ENCODE data around the gene LGALS9C.
"Not testable (repeated sequence)": the region's sequence is repeated elsewhere in the genome, so short reads cannot be mapped to it uniquely, and the experiment has no call there.

The LGALS9C gene

GRCh38 chr17:18466250-18466983, 10.2 kb upstream of the LGALS9C start:
- H3K27ac ChIP-seq; H3K4me1 ChIP-seq (ENCODE audit: control insufficient read depth in 1 of 2, insufficient read depth in 1 of 2, low read depth in 1 of 2, low read length in 1 of 2); H3K4me3 ChIP-seq (ENCODE audit: low read depth in 1 of 2, low read length in 1 of 2); H3K36me3 ChIP-seq; H3K27me3 ChIP-seq; H3K9me3 ChIP-seq: not testable (repeated sequence)

- H3K27me3 ChIP-seq; H3K27ac ChIP-seq; H3K4me1 ChIP-seq (ENCODE audit: control insufficient read depth in 1 of 2, insufficient read depth in 1 of 2, low read depth in 1 of 2, low read length in 1 of 2); H3K4me3 ChIP-seq (ENCODE audit: low read depth in 1 of 2, low read length in 1 of 2); H3K36me3 ChIP-seq; H3K9me3 ChIP-seq: not testable (repeated sequence)
Observed at GRCh38 chr17:18467001-18467400, 9.6 kb upstream of the LGALS9C start.

- not testable (repeated sequence) for H3K27ac ChIP-seq; H3K36me3 ChIP-seq; H3K4me3 ChIP-seq (ENCODE audit: low read depth in 1 of 2, low read length in 1 of 2); H3K9me3 ChIP-seq; H3K27me3 ChIP-seq; H3K4me1 ChIP-seq (ENCODE audit: control insufficient read depth in 1 of 2, insufficient read depth in 1 of 2, low read depth in 1 of 2, low read length in 1 of 2)
Observed at GRCh38 chr17:18468472-18469171, 8.0 kb upstream of the LGALS9C start.

GRCh38 chr17:18469837-18470236, 6.8 kb upstream of the LGALS9C start:
- not testable (repeated sequence) for H3K27ac ChIP-seq; H3K27me3 ChIP-seq; H3K9me3 ChIP-seq; H3K36me3 ChIP-seq; H3K4me1 ChIP-seq (ENCODE audit: control insufficient read depth in 1 of 2, insufficient read depth in 1 of 2, low read depth in 1 of 2, low read length in 1 of 2); H3K4me3 ChIP-seq (ENCODE audit: low read depth in 1 of 2, low read length in 1 of 2)

- not testable (repeated sequence) for H3K9me3 ChIP-seq; H3K27ac ChIP-seq; H3K4me1 ChIP-seq (ENCODE audit: control insufficient read depth in 1 of 2, insufficient read depth in 1 of 2, low read depth in 1 of 2, low read length in 1 of 2); H3K36me3 ChIP-seq; H3K27me3 ChIP-seq; H3K4me3 ChIP-seq (ENCODE audit: low read depth in 1 of 2, low read length in 1 of 2)
Observed at GRCh38 chr17:18470345-18470930, 6.2 kb upstream of the LGALS9C start.

GRCh38 chr17:18473967-18474366, 2.6 kb upstream of the LGALS9C start:
- not testable (repeated sequence) for H3K36me3 ChIP-seq; H3K4me3 ChIP-seq (ENCODE audit: low read depth in 1 of 2, low read length in 1 of 2); H3K27ac ChIP-seq; H3K27me3 ChIP-seq; H3K9me3 ChIP-seq
- H3K4me1 ChIP-seq (ENCODE audit: control insufficient read depth in 1 of 2, insufficient read depth in 1 of 2, low read depth in 1 of 2, low read length in 1 of 2): peaks cover 8 to 13% of the 10 kb centered on the region in 2 experiments

- not testable (repeated sequence) for H3K9me3 ChIP-seq
Observed at GRCh38 chr17:18474754-18475153, 1.8 kb upstream of the LGALS9C start.

GRCh38 chr17:18477367-18477766, 778 bp downstream of the LGALS9C start:
- not testable (repeated sequence) for H3K36me3 ChIP-seq; H3K4me3 ChIP-seq (ENCODE audit: low read depth in 1 of 2, low read length in 1 of 2); H3K27me3 ChIP-seq; H3K9me3 ChIP-seq; H3K27ac ChIP-seq
- peaks cover 8 to 13% of the 10 kb centered on the region in 2 experiments for H3K4me1 ChIP-seq (ENCODE audit: control insufficient read depth in 1 of 2, insufficient read depth in 1 of 2, low read depth in 1 of 2, low read length in 1 of 2)

More at GRCh38 chr17:18474754-18475153, 1.8 kb upstream of the LGALS9C start:
- H3K4me3 ChIP-seq (ENCODE audit: low read depth in 1 of 2, low read length in 1 of 2); H3K36me3 ChIP-seq; H3K27me3 ChIP-seq; H3K27ac ChIP-seq: not testable (repeated sequence)
- H3K4me1 ChIP-seq (ENCODE audit: control insufficient read depth in 1 of 2, insufficient read depth in 1 of 2, low read depth in 1 of 2, low read length in 1 of 2): peaks cover 8 to 13% of the 10 kb centered on the region in 2 experiments

- H3K4me1 ChIP-seq (ENCODE audit: control insufficient read depth in 1 of 2, insufficient read depth in 1 of 2, low read depth in 1 of 2, low read length in 1 of 2): peaks cover 8 to 13% of the 10 kb centered on the region in 2 experiments
- not testable (repeated sequence) for H3K4me3 ChIP-seq (ENCODE audit: low read depth in 1 of 2, low read length in 1 of 2); H3K27ac ChIP-seq; H3K36me3 ChIP-seq; H3K9me3 ChIP-seq; H3K27me3 ChIP-seq
Observed at GRCh38 chr17:18478362-18478761, 1.8 kb downstream of the LGALS9C start.

GRCh38 chr17:18478977-18479595, 2.5 kb downstream of the LGALS9C start:
- H3K4me3 ChIP-seq (ENCODE audit: low read depth in 1 of 2, low read length in 1 of 2); H3K36me3 ChIP-seq; H3K27ac ChIP-seq; H3K27me3 ChIP-seq; H3K9me3 ChIP-seq: not testable (repeated sequence)
- peaks cover 8 to 13% of the 10 kb centered on the region in 2 experiments for H3K4me1 ChIP-seq (ENCODE audit: control insufficient read depth in 1 of 2, insufficient read depth in 1 of 2, low read depth in 1 of 2, low read length in 1 of 2)

- not testable (repeated sequence) for H3K4me3 ChIP-seq (ENCODE audit: low read depth in 1 of 2, low read length in 1 of 2); H3K27ac ChIP-seq; H3K36me3 ChIP-seq
Observed at GRCh38 chr17:18481775-18482174, 5.2 kb downstream of the LGALS9C start.

GRCh38 chr17:18485936-18486464, 9.4 kb downstream of the LGALS9C start:
- H3K4me3 ChIP-seq (ENCODE audit: low read depth in 1 of 2, low read length in 1 of 2); H3K27me3 ChIP-seq; H3K36me3 ChIP-seq; H3K9me3 ChIP-seq; H3K4me1 ChIP-seq (ENCODE audit: control insufficient read depth in 1 of 2, insufficient read depth in 1 of 2, low read depth in 1 of 2, low read length in 1 of 2); H3K27ac ChIP-seq: not testable (repeated sequence)

More at GRCh38 chr17:18481775-18482174, 5.2 kb downstream of the LGALS9C start:
- not testable (repeated sequence) for H3K4me1 ChIP-seq (ENCODE audit: control insufficient read depth in 1 of 2, insufficient read depth in 1 of 2, low read depth in 1 of 2, low read length in 1 of 2); H3K27me3 ChIP-seq; H3K9me3 ChIP-seq

GRCh38 chr17:18487633-18488032, 11.0 kb downstream of the LGALS9C start:
- H3K4me3 ChIP-seq (ENCODE audit: low read depth in 1 of 2, low read length in 1 of 2); H3K4me1 ChIP-seq (ENCODE audit: control insufficient read depth in 1 of 2, insufficient read depth in 1 of 2, low read depth in 1 of 2, low read length in 1 of 2); H3K27ac ChIP-seq; H3K36me3 ChIP-seq; H3K27me3 ChIP-seq; H3K9me3 ChIP-seq: not testable (repeated sequence)
